BE2C (cell line): ENCODE data around the gene FAM83F.

ENCODE experiments used
- DNase-seq: peaks from one replicate; pipeline ENCODE4 v3.0.0-alpha.2; 2020
- H3K27me3 ChIP-seq: fragments of 250-450 bp; sonication (Bioruptor Pico); 2 replicates; pipeline ENCODE4 v1.5.1; 2020; ENCODE audit warnings: mild to moderate bottlenecking
- H3K36me3 ChIP-seq: fragments of 250-450 bp; sonication (Bioruptor Pico); 2 replicates; pipeline ENCODE4 v1.5.1; 2020; ENCODE audit warnings: mild to moderate bottlenecking
- H3K4me1 ChIP-seq: fragments of 250-450 bp; sonication (Bioruptor Pico); 2 replicates; pipeline ENCODE4 v1.5.1; 2020
- H3K4me3 ChIP-seq: 2 replicates; pipeline ENCODE4 v1.5.1; 2011; ENCODE audit warnings: low read depth, low read length
- H3K9me3 ChIP-seq: fragments of 250-450 bp; sonication (Bioruptor Pico); 2 replicates; pipeline ENCODE4 v1.5.1; 2020
- CTCF ChIP-seq: IDR thresholded peaks from 2 replicates; pipeline ENCODE4 v1.5.1; 2012; ENCODE audit warnings: mild to moderate bottlenecking, low read depth, low read length

The FAM83F gene

GRCh38 chr22:39966470-39966869 lies 28.3 kb upstream of the FAM83F start:
- H3K9me3 ChIP-seq: no peaks in the 10 kb centered on the region
- TF ChIP-seq CTCF: no peak
- H3K27me3 ChIP-seq: 0 out of 2 replicates have a peak, but pooled peaks cover 2% of the 10 kb centered on the region
- no peaks in the 10 kb centered on the region for H3K36me3 ChIP-seq
- no peaks in the 10 kb centered on the region for H3K4me1 ChIP-seq
- DNase-seq: no peak
- H3K4me3 ChIP-seq: no peak overlapping the region

- Histone ChIP-seq H3K27me3 (0 out of 2 replicates have a peak, but pooled peaks cover 2% of the 10 kb centered on the region), H3K4me3 (no peak overlapping the region), H3K36me3 (no peaks in the 10 kb centered on the region), H3K9me3 (no peaks in the 10 kb centered on the region), H3K4me1 (no peaks in the 10 kb centered on the region)
- no peak for TF ChIP-seq CTCF
- no peak for DNase-seq
Measured at GRCh38 chr22:39967103-39967829, 27.5 kb upstream of the FAM83F start.

- no peak for DNase-seq
- H3K36me3 ChIP-seq: no peaks in the 10 kb centered on the region
- TF ChIP-seq CTCF: no peak
Measured at GRCh38 chr22:39967996-39968972, 26.5 kb upstream of the FAM83F start.

GRCh38 chr22:39970742-39971141 lies 24.0 kb upstream of the FAM83F start:
- Histone ChIP-seq H3K9me3 (no peaks in the 10 kb centered on the region), H3K4me3 (no peak overlapping the region), H3K4me1 (no peaks in the 10 kb centered on the region), H3K27me3 (peaks cover 21% of the 10 kb centered on the region), H3K36me3 (no peaks in the 10 kb centered on the region)
- no peak for TF ChIP-seq CTCF
- no peak for DNase-seq

More at GRCh38 chr22:39967996-39968972, 26.5 kb upstream of the FAM83F start:
- Histone ChIP-seq H3K9me3 (no peaks in the 10 kb centered on the region), H3K4me1 (no peaks in the 10 kb centered on the region), H3K27me3 (peaks cover 8% of the 10 kb centered on the region), H3K4me3 (no peak overlapping the region)

GRCh38 chr22:39972641-39973040 lies 22.1 kb upstream of the FAM83F start:
- Histone ChIP-seq H3K4me3 (no peak overlapping the region), H3K9me3 (no peaks in the 10 kb centered on the region), H3K27me3 (peaks cover 28% of the 10 kb centered on the region), H3K4me1 (no peaks in the 10 kb centered on the region), H3K36me3 (no peaks in the 10 kb centered on the region)
- TF ChIP-seq CTCF: no peak
- no peak for DNase-seq

- no peak for DNase-seq
- Histone ChIP-seq H3K9me3 (no peaks in the 10 kb centered on the region), H3K4me3 (no peak overlapping the region), H3K4me1 (no peaks in the 10 kb centered on the region), H3K27me3 (peaks cover 28% of the 10 kb centered on the region), H3K36me3 (no peaks in the 10 kb centered on the region)
- TF ChIP-seq CTCF: no peak
Measured at GRCh38 chr22:39973656-39974055, 21.1 kb upstream of the FAM83F start.
